AG09309 (cell line): Measurements from ENCODE around the gene ARHGEF9.

Experiments
- DNase-seq: peaks from one replicate; pipeline ENCODE4 v3.0.0-alpha.2; 2010; ENCODE audit warnings: low read depth
- H3K4me3 ChIP-seq: 2 replicates; pipeline ENCODE4 v1.5.1; 2011; ENCODE audit warnings: mild to moderate bottlenecking, low read depth, low read length, moderate library complexity; ENCODE audit not compliant: control insufficient read depth
- CTCF ChIP-seq: IDR thresholded peaks from 2 replicates; pipeline ENCODE4 v1.5.1; 2011; ENCODE audit warnings: mild to moderate bottlenecking, low read depth, low read length, inconsistent platforms; ENCODE audit not compliant: insufficient read depth, control insufficient read depth; ENCODE audit errors: missing control alignments

The ARHGEF9 gene

GRCh38 chrX:63673896-63674295 is 111.1 kb downstream of the ARHGEF9 start:
- DNase-seq = no peak
- no peak for TF ChIP-seq CTCF
- H3K4me3 ChIP-seq = no peak overlapping the region

- DNase-seq = no peak
- no peak for TF ChIP-seq CTCF
These were observed 120.3 kb downstream of the ARHGEF9 start for GRCh38 chrX:63664741-63665140.

GRCh38 chrX:63664083-63664482 is 120.9 kb downstream of the ARHGEF9 start:
- H3K4me3 ChIP-seq = no peak overlapping the region
- no peak for DNase-seq
- TF ChIP-seq CTCF = no peak

More at GRCh38 chrX:63664741-63665140, 120.3 kb downstream of the ARHGEF9 start:
- no peak overlapping the region for H3K4me3 ChIP-seq

- no peak for DNase-seq
- no peak overlapping the region for H3K4me3 ChIP-seq
- no peak for TF ChIP-seq CTCF
These were observed 123.3 kb downstream of the ARHGEF9 start for GRCh38 chrX:63661676-63662075.

- no peak overlapping the region for H3K4me3 ChIP-seq
- TF ChIP-seq CTCF = no peak
- no peak for DNase-seq
These were observed 126.1 kb downstream of the ARHGEF9 start for GRCh38 chrX:63658920-63659319.

DNA sequence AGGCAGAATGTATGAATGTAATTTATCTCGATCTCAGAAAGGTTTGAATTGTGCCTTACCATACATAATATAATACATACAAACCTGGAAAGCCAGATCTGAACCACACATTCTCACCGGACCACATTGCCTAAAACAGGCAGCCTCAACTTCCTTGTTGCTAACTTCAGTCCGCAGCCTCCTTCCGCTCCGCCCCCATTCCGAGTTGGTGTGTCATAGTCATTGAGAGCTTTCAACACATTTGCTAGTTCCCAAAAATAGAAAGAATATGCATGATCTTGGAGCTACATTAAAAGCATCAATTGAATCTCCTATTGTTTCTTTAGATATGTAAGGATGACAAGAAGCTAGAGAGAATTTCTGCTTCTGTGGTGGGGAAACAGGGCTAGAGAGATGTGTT is 127.2 kb downstream of the ARHGEF9 start:
- TF ChIP-seq CTCF = no peak
- H3K4me3 ChIP-seq = no peak overlapping the region
- peak; percentile 67 for DNase-seq
